Upper lobe of left lung (tissue), 6 donors: ENCODE measurements around the gene FBXO45. TPM values are rescaled to one million over a fixed set of nuclear protein-coding genes. Genes with fewer than 3 reads are reported as not detected.

Experiments
- ATAC-seq, 2 donors: fragments of 200-7000 bp; cut with Tn5 transposase; one replicate each; pipeline ENCODE4 v1.9.1; 2022; ENCODE audit warnings: mild to moderate bottlenecking in 2 of 2, moderate library complexity in 2 of 2; ENCODE audit not compliant: low FRiP score in 2 of 2
- DNase-seq, 2 donors: peaks; one replicate each; pipeline ENCODE4 v3.0.0-alpha.2; 2019 to 2020
- H3K27ac ChIP-seq, 4 donors: fragments of 200-600 bp; sonication (generic); one replicate each; pipeline ENCODE4 v1.5.1; 2016 to 2019
- H3K27me3 ChIP-seq, 4 donors: fragments of 200-600 bp; sonication (generic); one replicate each; pipeline ENCODE4 v1.5.1; 2017 to 2019
- H3K36me3 ChIP-seq, 4 donors: fragments of 200-600 bp; sonication (generic); one replicate each; pipeline ENCODE4 v1.5.1; 2016 to 2019
- H3K4me1 ChIP-seq, 4 donors: fragments of 200-600 bp; sonication (generic); one replicate each; pipeline ENCODE4 v1.5.1; 2018 to 2019
- H3K4me3 ChIP-seq, 4 donors: fragments of 200-600 bp; sonication (generic); one replicate each; pipeline ENCODE4 v1.5.1; 2017 to 2019; ENCODE audit warnings: mild to moderate bottlenecking in 2 of 4, moderate library complexity in 1 of 4
- H3K9me3 ChIP-seq, 4 donors: fragments of 200-600 bp; sonication (generic); one replicate each; pipeline ENCODE4 v1.5.1; 2018 to 2019
- EP300 ChIP-seq, 4 donors: sonication (generic); formaldehyde crosslinking; IDR thresholded peaks; one replicate each; pipeline ENCODE4 v1.5.1; 2017; ENCODE audit warnings: antibody characterized with exemption in 4 of 4, control low read depth in 2 of 4
- POLR2A ChIP-seq, 4 donors: fragments of 450-650 bp; IDR thresholded peaks; one replicate each; pipeline ENCODE4 v1.5.1; 2016 to 2017; ENCODE audit warnings: antibody characterized with exemption in 4 of 4, mild to moderate bottlenecking in 2 of 4
- POLR2AphosphoS5 ChIP-seq, 2 donors: sonication (generic); formaldehyde crosslinking; IDR thresholded peaks; one replicate each; pipeline ENCODE4 v1.5.1; 2017; ENCODE audit warnings: antibody characterized with exemption in 2 of 2
- WGBS, 2 donors: methylation state at CpG; one replicate each; pipeline ENCODE4 v1.1.5; 2017 to 2018; 5-methylcytosine and 5-hydroxymethylcytosine counted together
- total RNA-seq, 6 donors: library from RNA; depleted of rRNA in 4 of 6; stranded (reverse); fragments of >200 nt in 4 of 6; gene quantifications; one replicate each; pipeline versions ENCODE4 v1.1.0 to v1.2.1, GENCODE V29; 2016 to 2021
- TF ChIP-seq, protein P1 (sequence below), 6 experiments: fragments of 450-650 bp in 4 of 6; fragments of 200-600 bp in 2 of 6; sonication (generic) in 2 of 6; IDR thresholded peaks; one replicate each; pipeline ENCODE4 v1.5.1; 2016 to 2019; ENCODE audit warnings: antibody characterized with exemption in 6 of 6
- donor health status: DM: no; HTN: no; CAD: no; lungs with moderate emphysema.
- donor health status: DM: no; HTN: yes; CAD: no; lungs with severe emphysema.

FBXO45 gene
- total RNA-seq, 6 donors from 2014 or later = 2.2 to 9.6 (median 6.4) TPM

DNA sequence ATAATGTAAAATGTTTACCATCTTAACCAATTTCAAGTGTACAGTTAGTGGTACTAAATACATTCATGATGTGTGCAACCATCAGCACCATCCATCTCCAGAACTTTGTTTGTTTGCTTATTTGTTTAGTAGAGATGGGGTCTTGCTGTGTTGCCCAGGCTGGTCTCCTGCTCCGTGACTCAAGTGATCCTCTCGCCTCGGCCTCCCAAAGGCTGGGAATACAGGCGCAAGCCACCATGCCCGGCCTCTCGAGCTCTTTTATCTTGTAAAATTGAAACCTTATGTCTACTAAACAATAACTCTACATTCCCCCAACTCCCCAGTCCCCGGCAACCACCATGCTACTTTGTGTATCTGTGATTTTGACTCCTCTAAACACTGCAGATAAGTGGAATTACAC is 31.9 kb downstream of the FBXO45 start:
- Histone ChIP-seq H3K4me3 (no peak overlapping the region), H3K27me3 (no peaks in the 10 kb centered on the region), H3K4me1 (no peaks in the 10 kb centered on the region), H3K36me3 (no peaks in the 10 kb centered on the region), H3K27ac (no peak overlapping the region), H3K9me3 (no peaks in the 10 kb centered on the region)
- ATAC-seq = no peak
- no peak for TF ChIP-seq POLR2A (IDR thresholded peaks at IDR 0.05)
- TF ChIP-seq EP300 (IDR thresholded peaks at IDR 0.05) = no peak
- TF ChIP-seq, protein P1, sequence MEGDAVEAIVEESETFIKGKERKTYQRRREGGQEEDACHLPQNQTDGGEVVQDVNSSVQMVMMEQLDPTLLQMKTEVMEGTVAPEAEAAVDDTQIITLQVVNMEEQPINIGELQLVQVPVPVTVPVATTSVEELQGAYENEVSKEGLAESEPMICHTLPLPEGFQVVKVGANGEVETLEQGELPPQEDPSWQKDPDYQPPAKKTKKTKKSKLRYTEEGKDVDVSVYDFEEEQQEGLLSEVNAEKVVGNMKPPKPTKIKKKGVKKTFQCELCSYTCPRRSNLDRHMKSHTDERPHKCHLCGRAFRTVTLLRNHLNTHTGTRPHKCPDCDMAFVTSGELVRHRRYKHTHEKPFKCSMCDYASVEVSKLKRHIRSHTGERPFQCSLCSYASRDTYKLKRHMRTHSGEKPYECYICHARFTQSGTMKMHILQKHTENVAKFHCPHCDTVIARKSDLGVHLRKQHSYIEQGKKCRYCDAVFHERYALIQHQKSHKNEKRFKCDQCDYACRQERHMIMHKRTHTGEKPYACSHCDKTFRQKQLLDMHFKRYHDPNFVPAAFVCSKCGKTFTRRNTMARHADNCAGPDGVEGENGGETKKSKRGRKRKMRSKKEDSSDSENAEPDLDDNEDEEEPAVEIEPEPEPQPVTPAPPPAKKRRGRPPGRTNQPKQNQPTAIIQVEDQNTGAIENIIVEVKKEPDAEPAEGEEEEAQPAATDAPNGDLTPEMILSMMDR (IDR thresholded peaks at IDR 0.05) = no peak
- TF ChIP-seq POLR2AphosphoS5 (IDR thresholded peaks at IDR 0.05) = no peak
- no peak for DNase-seq
- WGBS, 2 donors = 89 to 93% methylated on average over 7 of the region's 7 CpGs

DNA sequence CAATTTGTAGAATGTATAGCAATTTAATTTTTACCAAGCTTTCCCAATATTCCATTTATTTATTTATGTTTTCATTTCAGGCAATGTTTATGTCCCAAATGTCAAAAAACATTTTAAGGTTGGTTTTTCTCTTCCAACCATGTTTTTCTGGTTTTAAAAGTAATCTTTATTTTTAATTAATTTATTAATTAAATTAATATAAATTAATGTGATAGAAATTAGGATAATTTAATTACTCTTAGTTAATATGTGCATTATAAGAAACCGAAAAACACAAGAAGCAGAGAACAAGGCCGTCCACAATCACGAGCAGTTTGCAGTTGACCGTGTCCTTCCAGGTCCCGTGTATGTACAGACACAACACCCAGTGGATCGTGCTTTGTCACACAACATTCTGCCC is 34.2 kb downstream of the FBXO45 start:
- no peaks in the 10 kb centered on the region for H3K9me3 ChIP-seq
- WGBS, 2 donors = 92% methylated on average over 6 of the region's 6 CpGs
- no peaks in the 10 kb centered on the region for H3K36me3 ChIP-seq
- H3K4me1 ChIP-seq = no peaks in the 10 kb centered on the region
- TF ChIP-seq POLR2A (IDR thresholded peaks at IDR 0.05) (no peak), POLR2AphosphoS5 (IDR thresholded peaks at IDR 0.05) (no peak), EP300 (IDR thresholded peaks at IDR 0.05) (no peak)
- TF ChIP-seq, protein P1 (IDR thresholded peaks at IDR 0.05) = no peak
- no peak for DNase-seq
- H3K27me3 ChIP-seq = no peaks in the 10 kb centered on the region
- no peak overlapping the region for H3K27ac ChIP-seq
- H3K4me3 ChIP-seq = no peak overlapping the region
- ATAC-seq = no peak

DNA sequence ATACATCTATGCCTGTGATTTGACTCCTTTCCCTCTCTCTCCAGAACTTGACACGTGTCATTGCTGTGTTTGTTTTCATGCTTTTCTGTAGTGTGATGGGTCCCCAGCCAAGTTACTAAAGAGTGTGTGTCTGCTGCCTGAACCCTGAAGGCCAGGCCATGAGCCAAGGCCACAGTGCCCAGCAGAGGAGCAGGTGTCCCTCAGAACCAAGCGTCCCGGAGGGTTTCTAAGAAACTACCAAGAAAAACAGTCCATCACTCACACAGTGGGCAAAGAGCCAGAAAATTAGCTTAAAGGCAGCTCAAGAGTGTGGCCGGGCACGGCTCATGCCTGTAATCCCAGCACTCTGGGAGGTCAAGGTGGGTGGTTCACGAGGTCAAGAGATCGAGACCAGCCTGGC is 35.2 kb downstream of the FBXO45 start:
- ATAC-seq = no peak
- Histone ChIP-seq H3K9me3 (no peaks in the 10 kb centered on the region), H3K27ac (no peak overlapping the region), H3K4me1 (no peaks in the 10 kb centered on the region), H3K27me3 (no peaks in the 10 kb centered on the region), H3K4me3 (no peak overlapping the region), H3K36me3 (no peaks in the 10 kb centered on the region)
- TF ChIP-seq POLR2AphosphoS5 (IDR thresholded peaks at IDR 0.05) (no peak), POLR2A (IDR thresholded peaks at IDR 0.05) (no peak), EP300 (IDR thresholded peaks at IDR 0.05) (no peak)
- TF ChIP-seq, protein P1 (IDR thresholded peaks at IDR 0.05) = no peak
- DNase-seq = no peak
- WGBS, 2 donors = 59 to 64% methylated on average over 7 of the region's 7 CpGs

GRCh38 chr3:196604548-196604947 is 36.1 kb downstream of the FBXO45 start:
- 57 to 66% methylated on average over 13 of the region's 13 CpGs for whole genome bisulfite sequencing, 2 donors
- H3K36me3 ChIP-seq = no peaks in the 10 kb centered on the region
- peaks cover under 1 to 4% (median 1%) of the 10 kb centered on the region in 4 donors for H3K4me1 ChIP-seq
- H3K27ac ChIP-seq = no peak overlapping the region
- TF ChIP-seq EP300 (IDR thresholded peaks at IDR 0.05) (no peak), POLR2A (IDR thresholded peaks at IDR 0.05) (no peak), POLR2AphosphoS5 (IDR thresholded peaks at IDR 0.05) (no peak)
- TF ChIP-seq, protein P1 (IDR thresholded peaks at IDR 0.05) = no peak
- no peaks in the 10 kb centered on the region for H3K9me3 ChIP-seq
- DNase-seq (no peak), ATAC-seq (no peak)
- H3K27me3 ChIP-seq = no peaks in the 10 kb centered on the region
- no peak overlapping the region for H3K4me3 ChIP-seq

GRCh38 chr3:196608693-196609092 is 40.2 kb downstream of the FBXO45 start:
- WGBS, 2 donors = 93 to 98% methylated on average over 2 of the region's 2 CpGs

More at GRCh38 chr3:196608693-196609092, 40.2 kb downstream of the FBXO45 start:
- H3K36me3 ChIP-seq = no peaks in the 10 kb centered on the region
- H3K4me1 ChIP-seq = peaks cover 14 to 25% (median 22%) of the 10 kb centered on the region in 4 donors
- ATAC-seq = no peak
- H3K9me3 ChIP-seq = no peaks in the 10 kb centered on the region
- H3K27me3 ChIP-seq = no peaks in the 10 kb centered on the region
- no peak overlapping the region for H3K4me3 ChIP-seq
- H3K27ac ChIP-seq = no peak overlapping the region
- no peak for DNase-seq
- TF ChIP-seq EP300 (IDR thresholded peaks at IDR 0.05) (no peak), POLR2A (IDR thresholded peaks at IDR 0.05) (no peak)
- TF ChIP-seq, protein P1 (IDR thresholded peaks at IDR 0.05) = no peak
